Measurements from ENCODE around the gene LINC00237.

The LINC00237 gene

DNA sequence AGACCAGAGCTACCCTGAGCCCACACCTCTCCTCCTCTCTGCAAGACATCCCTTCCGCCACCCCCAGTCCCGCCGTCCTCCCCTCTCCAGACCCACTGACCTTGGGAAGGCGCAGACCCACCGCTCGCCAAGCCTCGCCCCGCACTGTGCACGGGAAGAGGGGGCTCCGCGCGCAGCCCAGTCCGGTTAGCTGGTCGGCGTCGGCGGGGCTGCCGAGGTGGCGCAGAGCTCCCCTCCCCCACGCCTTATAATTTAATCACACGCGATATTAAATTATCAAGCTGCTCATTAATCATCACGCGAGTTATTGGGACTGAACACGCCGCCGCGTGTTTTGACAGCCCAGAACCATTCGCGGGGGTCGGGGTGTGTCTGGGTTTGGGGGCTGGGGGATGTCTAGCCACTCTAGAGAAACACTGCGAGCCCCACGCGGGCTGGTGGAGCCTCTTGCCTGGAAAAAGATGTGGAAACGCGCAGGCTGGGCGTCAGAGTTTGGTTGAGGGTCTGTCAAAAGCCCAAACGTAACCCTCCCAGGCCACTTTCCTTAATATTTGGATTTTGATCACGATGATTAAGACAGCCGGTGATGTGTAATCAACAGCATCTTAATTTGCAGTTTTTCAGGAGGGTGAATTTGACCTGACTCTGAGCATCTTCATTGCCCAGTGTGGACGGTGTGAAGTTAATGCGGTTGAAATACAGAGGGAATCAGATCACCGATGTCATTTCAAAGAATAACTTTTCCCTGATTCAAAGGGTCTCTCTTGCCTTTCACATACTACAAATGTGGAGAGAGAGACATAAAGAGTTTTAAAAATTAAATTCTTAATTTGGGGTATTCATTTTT lies at the start of gene LINC00237:
TSS of gene LINC00237 (minus strand) at position 188 of the 847 bp plus-strand sequence.
- DNase-seq (ENCODE audit: low spot score), result peak; percentile 13
- TF ChIP-seq, protein P1, sequence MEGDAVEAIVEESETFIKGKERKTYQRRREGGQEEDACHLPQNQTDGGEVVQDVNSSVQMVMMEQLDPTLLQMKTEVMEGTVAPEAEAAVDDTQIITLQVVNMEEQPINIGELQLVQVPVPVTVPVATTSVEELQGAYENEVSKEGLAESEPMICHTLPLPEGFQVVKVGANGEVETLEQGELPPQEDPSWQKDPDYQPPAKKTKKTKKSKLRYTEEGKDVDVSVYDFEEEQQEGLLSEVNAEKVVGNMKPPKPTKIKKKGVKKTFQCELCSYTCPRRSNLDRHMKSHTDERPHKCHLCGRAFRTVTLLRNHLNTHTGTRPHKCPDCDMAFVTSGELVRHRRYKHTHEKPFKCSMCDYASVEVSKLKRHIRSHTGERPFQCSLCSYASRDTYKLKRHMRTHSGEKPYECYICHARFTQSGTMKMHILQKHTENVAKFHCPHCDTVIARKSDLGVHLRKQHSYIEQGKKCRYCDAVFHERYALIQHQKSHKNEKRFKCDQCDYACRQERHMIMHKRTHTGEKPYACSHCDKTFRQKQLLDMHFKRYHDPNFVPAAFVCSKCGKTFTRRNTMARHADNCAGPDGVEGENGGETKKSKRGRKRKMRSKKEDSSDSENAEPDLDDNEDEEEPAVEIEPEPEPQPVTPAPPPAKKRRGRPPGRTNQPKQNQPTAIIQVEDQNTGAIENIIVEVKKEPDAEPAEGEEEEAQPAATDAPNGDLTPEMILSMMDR (IDR thresholded peaks at IDR 0.05; ENCODE audit: borderline replicate concordance, control extremely low read depth, extremely low read depth, insufficient read depth, missing control alignments), result no peak
- in situ Hi-C loops (cut with MboI; ENCODE audit: low sequenced_read_pairs, unreplicated experiment), result loop anchor here (25.0 kb wide), 1 partner anchor 406 kb away; the partner anchor contains the start of gene NKX2-2

DNA sequence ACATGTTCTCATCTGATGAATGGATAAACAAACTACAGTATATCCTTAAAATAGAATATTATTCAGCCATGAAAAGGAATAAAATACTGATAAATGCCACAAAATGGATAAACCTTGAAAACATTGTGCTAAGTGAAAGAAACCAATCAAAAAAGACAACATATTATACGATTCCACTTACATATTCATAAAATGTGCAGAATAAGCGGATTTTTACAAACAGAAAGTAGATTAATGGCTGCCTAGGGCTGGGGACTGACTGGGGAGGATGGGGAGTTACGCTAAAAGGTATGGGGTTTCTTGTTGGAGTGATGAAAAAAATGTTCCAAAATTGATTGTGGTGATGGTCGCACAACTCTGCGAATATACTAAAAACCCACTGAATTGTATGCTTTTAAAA lies 49.1 kb upstream of the LINC00237 start:
- in situ Hi-C loops (cut with MboI; ENCODE audit: low sequenced_read_pairs, unreplicated experiment), result no loop called here
- no peak for DNase-seq (ENCODE audit: low spot score)
- TF ChIP-seq, protein P1 (IDR thresholded peaks at IDR 0.05; ENCODE audit: borderline replicate concordance, control extremely low read depth, extremely low read depth, insufficient read depth, missing control alignments), result no peak

DNA sequence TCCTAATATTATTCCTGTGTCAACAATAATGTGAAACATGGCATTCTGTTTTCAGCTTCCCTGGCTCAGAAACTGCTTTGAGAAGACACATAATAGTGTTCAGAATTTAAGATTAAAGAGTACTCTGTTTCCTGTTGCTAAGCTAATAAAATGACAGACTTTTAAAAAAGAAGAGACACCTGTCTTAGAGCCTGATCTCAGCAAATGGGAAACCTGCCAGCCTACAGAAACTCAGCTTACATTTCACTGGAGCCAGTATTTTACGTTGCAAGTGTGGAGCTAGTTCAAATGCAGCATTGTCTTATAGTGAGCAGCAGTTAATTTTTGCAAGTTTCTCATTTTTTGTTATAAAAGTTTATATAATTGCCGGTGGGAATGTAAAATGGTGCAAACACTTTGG lies 48.5 kb upstream of the LINC00237 start:
- in situ Hi-C loops (cut with MboI; ENCODE audit: low sequenced_read_pairs, unreplicated experiment), result no loop called here
- DNase-seq (ENCODE audit: low spot score), result no peak
- TF ChIP-seq, protein P1 (IDR thresholded peaks at IDR 0.05; ENCODE audit: borderline replicate concordance, control extremely low read depth, extremely low read depth, insufficient read depth, missing control alignments), result no peak

DNA sequence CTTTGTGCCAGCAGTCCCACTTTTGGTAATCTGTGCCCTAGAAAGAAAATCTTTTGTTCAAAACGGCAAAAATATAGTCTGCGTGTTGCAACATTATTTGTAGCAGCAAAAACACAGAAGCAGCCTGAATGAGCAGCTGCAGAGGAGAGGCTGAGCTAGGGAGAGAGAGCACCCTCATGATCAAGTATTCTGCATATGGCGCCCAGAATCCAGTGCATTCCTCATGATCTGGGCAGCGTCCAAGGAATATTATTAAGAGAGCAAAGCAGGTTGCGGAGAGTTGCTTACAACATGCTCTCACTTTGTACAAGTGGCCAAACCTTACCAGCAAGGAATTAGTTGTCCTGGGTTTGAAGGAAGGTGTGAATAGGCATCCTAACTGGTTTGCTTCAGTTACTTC lies 45.6 kb upstream of the LINC00237 start:
- no peak for DNase-seq (ENCODE audit: low spot score)
- in situ Hi-C loops (cut with MboI; ENCODE audit: low sequenced_read_pairs, unreplicated experiment), result no loop called here
- TF ChIP-seq, protein P1 (IDR thresholded peaks at IDR 0.05; ENCODE audit: borderline replicate concordance, control extremely low read depth, extremely low read depth, insufficient read depth, missing control alignments), result no peak

DNA sequence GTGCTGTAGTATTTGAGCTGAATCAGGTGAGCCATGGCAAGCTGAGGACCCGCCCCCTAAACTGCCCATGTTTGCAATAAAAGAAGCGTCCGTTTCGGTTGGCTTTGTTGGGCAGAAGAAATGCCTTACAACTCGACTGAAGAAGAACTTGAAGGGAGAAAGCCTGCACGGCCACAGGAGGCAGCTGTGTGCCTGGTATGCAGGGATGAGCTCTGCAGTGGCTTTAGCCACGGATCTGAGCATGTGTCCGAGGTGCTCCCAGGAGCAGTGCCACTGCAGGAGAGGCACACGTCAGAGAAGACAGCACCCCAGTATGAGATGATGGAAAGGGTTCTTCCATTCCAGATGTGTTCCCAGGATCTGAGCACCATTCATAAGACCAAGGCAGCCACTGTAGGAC lies 43.2 kb upstream of the LINC00237 start:
- TF ChIP-seq, protein P1 (IDR thresholded peaks at IDR 0.05; ENCODE audit: borderline replicate concordance, control extremely low read depth, extremely low read depth, insufficient read depth, missing control alignments), result no peak
- in situ Hi-C loops (cut with MboI; ENCODE audit: low sequenced_read_pairs, unreplicated experiment), result no loop called here
- DNase-seq (ENCODE audit: low spot score), result no peak

DNA sequence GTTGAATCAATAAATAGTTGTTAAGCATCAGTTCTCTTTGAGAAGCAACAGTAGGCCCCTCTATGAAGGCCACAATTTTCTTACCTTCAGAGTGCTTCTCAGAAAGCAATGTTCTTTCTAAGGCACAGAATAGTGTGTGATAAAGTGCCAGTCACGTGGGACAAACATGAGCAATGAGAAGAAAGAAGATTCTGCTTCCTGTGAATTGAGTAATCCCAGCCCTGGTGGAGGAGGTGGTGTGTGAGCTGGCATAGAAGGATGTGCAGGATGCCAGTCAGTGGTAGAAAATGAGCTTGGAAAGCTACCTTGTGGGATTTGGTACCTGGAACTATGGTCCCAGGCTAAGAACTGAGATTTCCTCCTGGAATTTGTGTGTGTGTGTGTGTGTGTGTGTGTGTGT lies 41.4 kb upstream of the LINC00237 start:
- in situ Hi-C loops (cut with MboI; ENCODE audit: low sequenced_read_pairs, unreplicated experiment), result no loop called here
- no peak for DNase-seq (ENCODE audit: low spot score)
- TF ChIP-seq, protein P1 (IDR thresholded peaks at IDR 0.05; ENCODE audit: borderline replicate concordance, control extremely low read depth, extremely low read depth, insufficient read depth, missing control alignments), result no peak
